NB4 (cell line): ENCODE measurements around the gene PRSS2.

Source experiments
- MYC ChIP-seq: IDR thresholded peaks from 2 replicates; pipeline ENCODE4 v1.6.1; 2011; ENCODE audit warnings: low read depth, low read length
- POLR2A ChIP-seq: IDR thresholded peaks from 2 replicates; pipeline ENCODE4 v1.6.1; 2011; ENCODE audit warnings: mild to moderate bottlenecking; ENCODE audit not compliant: insufficient read length; ENCODE audit errors: extremely low read depth
- TF ChIP-seq, protein P1 (sequence below): IDR thresholded peaks from one replicate; pipeline ENCODE4 v1.5.1; 2012; ENCODE audit warnings: low read depth, low read length
- TF ChIP-seq, protein P2 (sequence below): IDR thresholded peaks from 2 replicates; pipeline ENCODE4 v1.6.1; 2011; ENCODE audit warnings: low read depth, low read length

DNA sequence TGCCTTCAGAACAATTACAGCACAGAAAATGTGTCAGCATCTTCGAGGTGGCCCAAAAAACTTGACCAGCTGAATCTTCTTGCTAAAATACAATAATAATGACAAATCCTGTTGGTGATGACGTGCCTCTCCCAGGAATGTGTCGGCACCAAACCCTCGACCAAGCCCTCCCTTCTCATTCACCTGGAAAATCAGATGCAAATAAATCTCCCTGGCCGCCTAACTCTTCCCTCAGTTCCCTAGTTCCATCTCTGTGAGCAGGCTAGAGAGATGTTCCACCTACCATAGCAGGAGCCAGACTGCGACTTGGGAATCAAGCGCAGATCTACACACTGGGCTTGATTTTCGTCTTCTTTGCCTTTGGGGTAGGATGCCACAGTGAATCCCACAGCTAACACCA, 17.4 kb upstream of the PRSS2 start:
- TF ChIP-seq, protein P1, sequence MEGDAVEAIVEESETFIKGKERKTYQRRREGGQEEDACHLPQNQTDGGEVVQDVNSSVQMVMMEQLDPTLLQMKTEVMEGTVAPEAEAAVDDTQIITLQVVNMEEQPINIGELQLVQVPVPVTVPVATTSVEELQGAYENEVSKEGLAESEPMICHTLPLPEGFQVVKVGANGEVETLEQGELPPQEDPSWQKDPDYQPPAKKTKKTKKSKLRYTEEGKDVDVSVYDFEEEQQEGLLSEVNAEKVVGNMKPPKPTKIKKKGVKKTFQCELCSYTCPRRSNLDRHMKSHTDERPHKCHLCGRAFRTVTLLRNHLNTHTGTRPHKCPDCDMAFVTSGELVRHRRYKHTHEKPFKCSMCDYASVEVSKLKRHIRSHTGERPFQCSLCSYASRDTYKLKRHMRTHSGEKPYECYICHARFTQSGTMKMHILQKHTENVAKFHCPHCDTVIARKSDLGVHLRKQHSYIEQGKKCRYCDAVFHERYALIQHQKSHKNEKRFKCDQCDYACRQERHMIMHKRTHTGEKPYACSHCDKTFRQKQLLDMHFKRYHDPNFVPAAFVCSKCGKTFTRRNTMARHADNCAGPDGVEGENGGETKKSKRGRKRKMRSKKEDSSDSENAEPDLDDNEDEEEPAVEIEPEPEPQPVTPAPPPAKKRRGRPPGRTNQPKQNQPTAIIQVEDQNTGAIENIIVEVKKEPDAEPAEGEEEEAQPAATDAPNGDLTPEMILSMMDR = no peak
- TF ChIP-seq POLR2A = no peak
- TF ChIP-seq, protein P2, sequence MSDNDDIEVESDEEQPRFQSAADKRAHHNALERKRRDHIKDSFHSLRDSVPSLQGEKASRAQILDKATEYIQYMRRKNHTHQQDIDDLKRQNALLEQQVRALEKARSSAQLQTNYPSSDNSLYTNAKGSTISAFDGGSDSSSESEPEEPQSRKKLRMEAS = no peak
- TF ChIP-seq MYC = no peak
